ENCODE results near the gene CCL20. TPM values are rescaled to one million over a fixed set of nuclear protein-coding genes. Genes with fewer than 3 reads are reported as not detected.

Gene CCL20
- total and polyA plus RNA-seq, 2 of the 13 experiments (the other 11 are each of a cell fraction or from before 2014, with no cell fraction given): 223 to 903 TPM

- no peak for TF ChIP-seq HNF4G (IDR thresholded peaks at IDR 0.05; ENCODE audit: borderline replicate concordance, low read depth, low read length)
- TF ChIP-seq HNF4G (CRISPR knock-in tag; IDR thresholded peaks at IDR 0.05; ENCODE audit: borderline replicate concordance, low read depth): peak; percentile 56; the same call in 1 of the 2 replicates
- TF ChIP-seq ZNF235 (CRISPR knock-in tag; IDR thresholded peaks at IDR 0.05; ENCODE audit: borderline replicate concordance): no peak
- TF ChIP-seq ZNF687 (CRISPR knock-in tag; IDR thresholded peaks at IDR 0.05): peak; percentile 32; the same call in 1 of the 2 replicates
- TF ChIP-seq ZMYM3 (CRISPR knock-in tag; IDR thresholded peaks at IDR 0.05): peak; percentile 61
- TF ChIP-seq SNAPC5 (CRISPR knock-in tag; IDR thresholded peaks at IDR 0.05; ENCODE audit: borderline replicate concordance): 0 out of 2 replicates have a peak, but pooled peaks have one; percentile 48
- peak; percentile 12; the same call in 1 of the 2 replicates for TF ChIP-seq RXRB (CRISPR knock-in tag; IDR thresholded peaks at IDR 0.05; ENCODE audit: borderline replicate concordance)
- no peak for TF ChIP-seq NR2F6 (IDR thresholded peaks at IDR 0.05)
- TF ChIP-seq NR2F6 (CRISPR knock-in tag; IDR thresholded peaks at IDR 0.05): peak; percentile 48
- TF ChIP-seq CREM (IDR thresholded peaks at IDR 0.05): peak; percentile 23; the same call in 1 of the 2 replicates
- TF ChIP-seq CREM (CRISPR knock-in tag; IDR thresholded peaks at IDR 0.05): no peak
- no peak for TF ChIP-seq ZNF570 (CRISPR knock-in tag; IDR thresholded peaks at IDR 0.05; ENCODE audit: borderline replicate concordance)
- no peak for TF ChIP-seq KAT8 (CRISPR knock-in tag; IDR thresholded peaks at IDR 0.05)
- no peak for TF ChIP-seq ZNF572 (CRISPR knock-in tag; IDR thresholded peaks at IDR 0.05)
- 0 out of 2 replicates have a peak, but pooled peaks have one; percentile 40 for TF ChIP-seq CCDC6 (CRISPR knock-in tag; IDR thresholded peaks at IDR 0.05)
- TF ChIP-seq ZBTB25 (CRISPR knock-in tag; IDR thresholded peaks at IDR 0.05): no peak
- peak; percentile 16; the same call in 1 of the 2 replicates for TF ChIP-seq FOXO1 (CRISPR knock-in tag; IDR thresholded peaks at IDR 0.05)
- TF ChIP-seq ARID2 (CRISPR knock-in tag; IDR thresholded peaks at IDR 0.05; ENCODE audit: borderline replicate concordance): 0 out of 2 replicates have a peak, but pooled peaks have one; percentile 54
- no peak for TF ChIP-seq ONECUT2 (CRISPR knock-in tag; IDR thresholded peaks at IDR 0.05)
- TF ChIP-seq ZNF558 (CRISPR knock-in tag; IDR thresholded peaks at IDR 0.05; ENCODE audit: borderline replicate concordance): no peak
- TF ChIP-seq SIX1 (CRISPR knock-in tag; IDR thresholded peaks at IDR 0.05; ENCODE audit: borderline replicate concordance): no peak
- TF ChIP-seq POGZ (CRISPR knock-in tag; IDR thresholded peaks at IDR 0.05): 0 out of 2 replicates have a peak, but pooled peaks have one; percentile 18
- TF ChIP-seq GABPA (IDR thresholded peaks at IDR 0.05; ENCODE audit: low read depth, low read length): no peak
- peak; percentile 9; the same call in 1 of the 2 replicates for TF ChIP-seq GABPA (CRISPR knock-in tag; IDR thresholded peaks at IDR 0.05; ENCODE audit: low read depth)
- peak; percentile 41; the same call in 1 of the 2 replicates for TF ChIP-seq HNF1B (CRISPR knock-in tag; IDR thresholded peaks at IDR 0.05)
- no peak for TF ChIP-seq ATF3 (CRISPR knock-in tag; IDR thresholded peaks at IDR 0.05)
Measured at GRCh38 chr2:227772197-227772661, 41.4 kb upstream of the CCL20 start (continued).
